ENCODE measurements around the gene TENT5C.

TENT5C gene

DNA sequence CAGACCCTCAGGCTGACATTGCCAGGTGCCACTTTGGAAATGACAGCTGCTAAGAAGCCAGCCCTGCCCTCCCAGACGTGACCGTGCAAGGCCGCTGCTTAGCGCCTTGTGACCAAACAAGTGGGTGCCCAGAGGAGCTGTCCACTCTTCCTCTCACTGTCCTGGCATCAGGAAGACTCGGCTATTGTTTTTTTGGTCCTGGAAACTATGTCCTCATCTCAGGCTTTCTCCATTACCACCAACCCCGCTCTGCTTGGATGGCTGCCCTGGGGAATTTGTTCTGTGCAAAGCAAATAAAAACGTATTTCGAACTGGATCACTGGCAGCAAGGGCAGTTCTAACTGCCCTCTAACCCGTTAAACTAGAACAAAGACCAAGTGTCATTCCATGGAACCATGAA, 13.7 kb upstream of the TENT5C start:
- peak; percentile 8 for DNase-seq (ENCODE audit: low read depth)

DNA sequence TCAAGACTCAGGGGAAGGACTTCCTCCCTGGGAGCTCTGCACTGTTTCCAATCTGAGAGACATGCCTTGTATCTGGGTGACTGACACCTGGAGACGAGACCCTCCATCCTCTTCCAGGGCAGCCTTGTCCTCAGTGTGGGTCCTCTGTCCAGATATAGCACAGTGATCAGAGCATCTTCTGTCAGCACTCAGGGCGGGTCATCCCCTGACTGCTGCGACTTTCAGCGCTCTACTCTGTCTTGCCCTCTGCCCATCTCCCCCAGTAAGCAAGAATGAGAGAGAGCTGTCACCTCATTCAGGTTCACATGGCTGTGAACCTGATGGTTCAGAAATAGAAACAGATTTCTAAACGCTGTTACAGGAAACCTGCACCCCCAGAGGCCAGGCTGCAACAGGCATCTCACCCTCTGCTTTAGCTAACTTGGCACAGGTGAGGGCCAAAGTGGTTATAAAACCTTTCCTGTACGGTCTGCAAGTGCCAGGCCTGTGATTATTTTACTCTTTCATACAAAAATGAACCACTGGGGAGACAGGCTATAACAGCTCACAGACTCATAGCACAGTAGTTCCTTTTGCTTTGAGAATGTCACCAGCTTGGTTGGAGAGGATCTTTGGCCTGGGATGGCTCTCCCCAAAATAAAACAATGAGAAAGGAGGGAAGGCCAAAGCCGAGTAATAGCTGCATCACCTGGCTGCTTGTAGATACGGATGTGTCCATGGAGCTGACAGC, 11.4 kb upstream of the TENT5C start:
- no peak for DNase-seq (ENCODE audit: low read depth)

DNA sequence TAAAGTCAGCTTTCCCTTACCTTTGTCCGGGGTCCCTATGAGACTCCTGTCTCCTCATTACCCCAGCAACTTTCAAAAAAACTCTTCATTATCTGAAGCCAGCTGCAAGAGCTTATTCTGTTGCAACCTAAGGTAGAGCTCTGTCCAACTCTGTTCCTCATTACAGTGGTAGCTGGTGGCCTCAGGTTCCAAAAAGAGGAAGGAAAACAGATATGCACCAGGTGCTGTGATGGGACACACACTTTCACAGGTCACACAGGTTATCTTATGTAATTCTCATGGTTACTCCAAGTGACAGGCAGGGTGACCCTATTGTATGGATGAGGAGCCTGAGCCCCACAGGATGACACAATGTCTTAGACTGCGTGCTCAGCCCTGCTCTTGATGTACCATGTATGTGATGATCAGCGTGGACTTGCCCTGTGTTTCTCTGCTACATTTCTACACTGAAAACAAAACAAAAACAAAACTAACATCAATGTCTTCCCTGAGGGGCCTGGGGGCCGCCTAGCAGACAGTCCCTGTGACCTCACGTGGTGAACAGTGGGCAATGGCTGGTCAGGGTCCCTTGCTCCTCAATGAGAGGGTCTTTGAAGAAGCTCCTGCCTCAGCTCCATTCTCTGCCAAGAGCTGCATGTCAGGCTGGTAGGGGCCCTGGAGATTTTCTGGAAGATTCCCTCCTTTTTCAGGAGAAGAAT, 9.7 kb upstream of the TENT5C start:
- DNase-seq (ENCODE audit: low read depth): no peak

DNA sequence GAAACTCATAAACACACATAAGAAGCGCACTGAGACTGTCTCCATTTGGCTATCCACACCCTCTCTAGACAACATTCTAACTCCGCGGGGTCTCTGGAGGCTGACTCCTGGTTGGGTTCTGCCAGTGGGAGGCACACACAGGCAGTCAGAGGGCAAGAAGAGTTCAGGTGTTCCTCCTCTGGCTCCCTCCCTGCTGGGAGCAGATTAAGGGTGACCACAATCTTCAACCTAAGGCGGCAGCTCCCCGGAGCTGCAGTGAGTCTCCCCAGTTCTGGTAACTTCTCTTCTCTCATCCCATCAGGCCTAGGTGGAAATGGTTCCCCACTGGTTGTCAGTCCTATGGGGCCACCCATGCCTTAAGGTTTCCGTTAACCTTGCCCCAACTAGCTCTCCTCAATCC, 7.4 kb upstream of the TENT5C start:
- no peak for DNase-seq (ENCODE audit: low read depth)

DNA sequence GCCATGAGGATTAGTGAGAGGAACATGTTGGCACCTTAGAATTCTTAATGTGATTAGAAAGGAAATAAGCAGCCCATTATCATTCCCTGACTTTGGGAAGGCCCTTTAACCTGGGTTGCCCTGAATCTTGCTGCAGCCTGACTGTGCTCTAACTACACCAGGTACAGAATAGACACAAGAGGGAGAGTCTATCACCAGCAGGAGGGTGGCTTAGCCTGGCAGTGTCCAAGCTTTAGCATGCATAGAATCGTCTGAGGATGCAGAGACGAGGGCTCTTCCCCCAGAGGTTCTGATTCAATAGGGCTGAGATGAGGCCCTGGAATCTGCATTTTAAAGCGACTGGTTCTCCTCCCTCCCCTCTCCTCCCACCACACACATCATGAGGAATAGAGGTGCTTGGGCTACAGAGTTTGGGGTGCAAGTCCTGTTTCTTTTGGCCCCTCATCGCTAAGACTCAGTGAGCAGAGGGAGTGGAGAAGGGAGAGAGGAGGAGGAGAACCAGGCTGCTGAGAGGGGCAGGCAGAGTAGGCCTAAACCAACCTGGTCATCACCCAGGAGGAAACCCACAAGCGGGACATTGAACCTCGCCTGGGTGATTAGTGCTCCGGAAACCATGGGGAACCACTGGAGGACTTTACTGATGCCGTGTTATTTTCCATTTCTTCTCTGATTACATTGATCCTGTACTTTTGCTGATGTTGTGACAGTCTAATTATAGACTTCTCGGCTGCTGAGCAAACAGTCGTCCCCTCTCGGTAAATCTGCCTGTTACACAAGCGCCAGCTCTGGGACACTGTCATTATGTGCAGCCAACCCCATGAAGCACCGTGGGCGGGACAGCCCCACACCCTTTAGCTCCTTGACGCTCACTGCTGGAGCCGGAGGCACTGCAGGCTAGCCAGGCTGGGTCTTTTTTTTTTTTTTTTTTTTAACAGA, 6.3 kb upstream of the TENT5C start:
- no peak for DNase-seq (ENCODE audit: low read depth)

DNA sequence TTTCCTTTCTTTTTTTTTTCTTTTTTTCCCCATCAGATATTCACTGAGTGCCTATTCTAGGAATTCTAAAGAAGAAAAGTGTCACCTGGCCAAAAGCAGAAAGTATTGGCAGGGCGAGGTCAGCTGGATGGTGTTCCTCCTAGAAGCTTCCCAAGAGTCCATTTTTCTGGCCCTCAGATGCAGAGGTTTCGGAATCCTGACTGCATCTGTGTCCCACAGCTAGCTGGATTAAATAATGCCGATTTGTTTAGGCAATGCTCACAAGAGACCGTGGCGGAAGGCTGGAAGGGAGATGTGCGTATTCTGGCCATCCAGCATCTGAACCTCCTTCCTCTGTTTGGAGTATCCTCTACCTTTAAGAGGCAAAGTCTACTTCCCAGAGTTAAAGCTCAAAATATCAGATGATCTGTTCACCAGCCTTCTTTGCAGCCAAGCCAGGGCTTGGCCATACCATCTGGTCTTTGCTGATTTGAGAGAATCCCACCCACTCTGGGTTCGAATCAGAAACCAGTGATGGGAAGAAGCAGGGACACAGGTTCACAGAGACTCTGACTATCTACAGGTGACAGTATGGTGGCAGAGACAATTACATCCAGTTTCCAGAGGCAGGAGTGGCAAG, 5.4 kb upstream of the TENT5C start:
- DNase-seq (ENCODE audit: low read depth): no peak

DNA sequence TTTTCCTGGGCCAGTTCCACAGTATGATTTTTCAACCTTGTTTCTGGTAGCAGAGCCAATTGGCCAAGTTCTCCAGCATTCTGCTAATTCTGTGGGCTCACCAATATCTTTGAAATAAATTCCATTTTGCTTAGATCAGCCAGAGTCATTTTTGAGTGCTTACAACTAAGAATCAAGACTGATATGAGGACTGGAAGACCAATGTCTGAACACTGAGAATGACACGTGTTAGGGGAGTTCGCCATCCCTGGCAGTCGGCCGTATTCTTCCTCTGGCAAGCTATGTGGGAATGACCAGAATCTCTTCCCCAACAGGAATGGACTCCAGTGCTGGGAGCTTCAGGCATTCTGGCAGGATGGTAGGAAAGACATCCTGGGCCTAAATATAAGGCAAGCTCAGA, 4.9 kb upstream of the TENT5C start:
- no peak for DNase-seq (ENCODE audit: low read depth)

DNA sequence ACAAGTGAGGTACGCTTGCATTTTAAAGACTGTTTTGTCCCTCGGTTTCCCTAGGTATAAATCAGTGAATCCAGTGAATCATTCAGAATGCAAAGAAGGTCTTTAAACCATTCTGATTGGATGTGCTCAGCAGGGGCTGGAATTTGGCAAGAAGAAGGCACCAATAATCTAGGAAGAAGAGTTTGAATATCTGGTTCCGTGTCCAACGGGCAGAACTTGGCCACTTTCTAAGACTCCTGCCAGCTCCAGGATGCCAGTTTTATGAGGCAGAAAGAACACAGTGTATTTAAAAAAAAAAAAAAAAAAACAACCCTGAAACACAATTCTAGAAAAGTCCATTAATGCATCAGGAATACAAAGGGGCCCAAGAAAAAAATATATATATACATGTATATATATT, 3.0 kb upstream of the TENT5C start:
- DNase-seq (ENCODE audit: low read depth): no peak

DNA sequence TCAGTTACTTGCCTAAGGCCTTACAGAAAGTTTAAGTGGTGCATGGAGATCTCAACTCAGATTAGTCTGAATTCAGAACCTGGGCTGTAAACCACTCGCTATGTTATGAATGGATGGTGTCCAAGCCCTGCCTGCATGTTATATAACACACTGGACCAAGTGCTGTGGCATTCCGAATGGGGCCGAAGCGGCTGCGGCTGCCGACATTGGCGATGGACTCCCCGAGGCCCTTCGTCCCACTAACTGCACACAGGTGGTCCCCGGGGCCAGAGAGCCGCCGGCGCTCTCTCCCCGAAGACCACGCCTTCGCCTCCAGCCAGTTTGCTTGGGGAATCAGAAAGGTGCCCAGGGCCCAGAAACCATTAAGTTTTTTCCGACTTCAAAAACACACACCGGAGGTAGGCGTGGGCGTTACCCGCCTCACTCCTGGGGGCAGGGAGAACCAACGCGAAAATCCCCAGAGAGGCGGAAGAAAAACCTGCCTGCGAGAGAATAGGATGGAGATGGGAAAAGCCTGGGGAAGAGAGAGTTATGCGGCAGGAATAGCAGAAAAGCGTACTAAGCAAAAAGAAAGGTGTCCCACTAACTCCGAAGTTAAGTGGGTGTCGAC, 579 bp upstream of the TENT5C start:
- no peak for DNase-seq (ENCODE audit: low read depth)

DNA sequence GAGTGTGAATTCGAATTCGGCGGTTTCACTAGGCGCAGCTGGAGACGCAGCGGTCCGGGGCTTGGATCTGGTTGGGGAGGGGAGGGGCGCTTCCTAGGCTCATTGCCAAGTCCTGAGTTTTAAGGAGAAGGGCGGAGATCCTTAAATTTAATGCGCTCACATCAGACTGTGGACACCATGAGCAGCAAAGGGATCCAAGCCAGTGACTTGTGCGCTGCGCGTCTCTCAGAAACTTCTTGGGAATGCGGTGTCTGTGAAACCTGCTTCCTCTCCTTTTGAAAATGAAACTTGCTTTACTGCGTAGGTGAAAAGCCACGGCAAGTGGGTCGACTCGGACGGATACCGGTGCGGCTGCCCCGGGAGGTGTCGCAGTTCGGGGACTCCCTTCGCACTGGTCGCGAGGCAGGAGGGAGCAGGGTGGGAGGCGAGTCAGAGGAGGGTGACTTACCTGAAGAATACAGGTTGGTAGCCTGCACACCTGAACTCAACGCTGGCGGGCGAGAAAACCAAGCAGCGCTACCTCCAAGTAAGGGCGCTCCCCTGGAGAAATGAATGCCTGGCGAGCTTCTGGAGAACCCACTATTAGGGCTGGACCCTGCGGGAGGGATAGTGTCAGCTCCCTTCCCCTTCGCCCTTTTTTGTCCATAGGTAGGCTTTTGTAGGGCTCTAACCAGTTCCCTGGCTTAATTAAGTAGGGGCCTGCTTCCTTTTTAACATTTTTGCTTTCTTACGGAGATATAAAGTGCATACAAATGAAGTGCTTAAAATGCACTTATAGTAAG, 992 bp downstream of the TENT5C start:
- DNase-seq (ENCODE audit: low read depth): no peak

DNA sequence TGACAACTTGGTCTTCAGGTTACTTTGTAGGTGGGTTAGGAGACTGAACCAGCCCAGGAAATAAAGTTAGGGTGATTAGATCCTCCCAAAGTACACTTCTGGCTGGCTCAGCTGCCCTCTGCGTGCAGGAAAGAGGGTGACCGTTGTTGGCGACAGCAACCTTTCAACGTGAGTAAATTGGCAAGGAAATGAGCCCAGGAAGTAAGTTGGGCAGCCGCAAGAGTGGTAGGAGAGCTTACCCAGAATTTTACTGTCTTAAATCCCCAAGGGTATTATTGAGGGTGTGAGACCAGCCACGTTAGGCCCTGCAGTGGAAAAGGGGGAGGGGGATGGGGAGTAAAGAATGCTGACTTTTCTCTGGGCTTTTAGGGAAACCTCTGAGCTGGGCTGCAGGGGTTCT, 1.6 kb downstream of the TENT5C start:
- no peak for DNase-seq (ENCODE audit: low read depth)

DNA sequence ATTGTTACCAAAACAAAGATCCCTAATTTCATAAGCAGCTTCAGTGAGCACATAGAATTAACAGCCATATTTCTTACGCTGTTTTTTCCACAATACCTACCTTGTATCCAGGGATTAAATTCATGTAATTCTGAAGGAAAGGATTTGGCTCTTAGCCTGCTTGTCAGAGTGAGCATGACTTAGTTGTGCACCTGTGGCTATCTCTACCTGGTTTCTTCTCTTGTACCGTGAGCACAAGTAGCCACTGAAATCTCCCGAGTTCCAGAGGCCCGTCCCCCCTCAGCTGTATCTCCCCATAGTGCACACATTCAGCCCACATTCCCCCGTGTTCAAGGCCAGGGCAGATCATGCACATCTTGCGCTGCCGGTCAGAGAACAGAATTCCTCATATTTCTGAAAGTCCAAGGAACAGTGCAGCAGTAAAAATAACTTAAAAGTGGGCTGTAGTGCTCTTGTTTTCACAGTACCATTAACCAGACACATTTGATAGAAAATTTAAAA, 2.3 kb downstream of the TENT5C start:
- no peak for DNase-seq (ENCODE audit: low read depth)

DNA sequence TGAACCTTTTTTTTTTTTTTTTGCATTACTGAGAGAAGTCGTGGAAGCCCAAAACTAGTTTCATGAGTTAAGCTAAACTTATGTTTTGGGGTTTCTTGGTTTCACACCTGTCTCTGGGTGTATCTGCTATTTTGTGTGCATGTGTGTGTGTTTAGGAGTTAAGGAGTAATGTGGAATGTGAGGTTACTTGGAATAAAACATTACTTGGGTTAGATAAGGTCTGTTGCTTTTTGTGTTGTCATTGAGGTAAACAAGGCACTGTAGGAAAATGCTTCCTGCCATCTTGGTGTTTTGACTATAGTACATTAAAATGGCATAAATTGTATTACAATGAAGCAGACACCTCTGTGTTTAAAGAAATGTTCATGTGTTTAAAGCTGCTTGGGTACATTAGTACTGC, 2.9 kb downstream of the TENT5C start:
- no peak for DNase-seq (ENCODE audit: low read depth)

DNA sequence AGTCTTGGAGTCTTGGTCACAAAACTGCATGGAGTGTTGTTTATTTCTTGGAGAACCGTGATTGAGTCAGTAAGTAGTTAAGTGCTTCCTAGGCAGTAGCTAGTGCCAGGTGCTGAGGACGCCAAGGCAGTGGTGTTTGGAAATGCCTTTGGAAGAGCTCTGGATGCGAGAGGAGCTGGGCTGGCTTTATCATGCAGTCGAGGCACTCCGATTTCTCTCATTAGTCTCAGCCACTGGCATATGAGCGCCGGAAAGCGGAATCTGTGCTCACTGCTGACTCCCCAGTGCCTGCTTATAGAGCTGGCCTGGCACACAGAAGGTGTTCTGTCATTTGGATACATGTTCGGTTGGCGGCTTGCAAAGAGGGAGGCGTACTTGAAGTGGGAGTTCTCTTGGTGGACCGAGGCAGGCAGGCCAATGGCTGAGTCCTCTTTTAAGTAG, 3.6 kb downstream of the TENT5C start:
- DNase-seq (ENCODE audit: low read depth): no peak

DNA sequence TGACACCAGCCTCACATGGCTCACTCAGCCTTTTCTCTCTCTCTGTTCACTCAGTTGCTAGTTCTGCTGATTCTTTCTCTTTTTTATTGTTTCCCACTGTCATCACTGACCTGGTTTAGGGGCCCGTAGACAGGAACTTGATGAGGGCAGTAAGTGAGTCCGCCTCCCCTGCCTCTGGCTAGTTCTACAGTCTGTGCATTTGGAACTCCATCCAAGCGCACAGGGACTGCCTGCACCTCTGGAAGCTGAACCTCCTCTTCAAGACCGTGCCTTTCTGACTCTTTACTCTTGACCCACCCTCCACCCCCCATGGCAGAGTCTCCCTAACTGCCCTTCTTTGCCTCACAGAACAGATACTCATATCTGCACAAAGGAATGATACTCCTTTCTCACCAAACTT, 4.2 kb downstream of the TENT5C start:
- no peak for DNase-seq (ENCODE audit: low read depth)

DNA sequence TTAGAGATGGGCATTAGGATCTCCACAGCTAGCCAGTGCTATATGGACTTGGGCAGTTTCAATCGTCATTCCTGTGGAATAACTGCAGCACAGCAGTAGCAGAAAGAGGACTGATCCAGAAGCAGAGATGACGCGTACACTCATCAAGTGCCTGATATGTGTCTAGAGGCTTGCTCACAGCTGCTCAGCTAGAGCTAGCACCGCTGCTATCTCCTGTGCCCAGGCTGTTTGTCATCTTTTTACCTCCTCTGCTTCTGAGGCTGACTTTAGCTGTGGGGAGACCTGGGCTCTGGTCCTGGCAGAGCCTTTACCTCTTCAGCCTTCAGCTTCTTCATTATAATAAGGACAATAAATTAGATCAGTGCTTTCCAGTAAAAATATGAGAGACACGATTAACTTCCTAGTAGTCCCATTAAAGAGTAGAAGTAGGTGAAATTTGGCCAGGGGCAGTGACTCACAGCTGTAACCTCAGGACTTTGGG, 5.3 kb downstream of the TENT5C start:
- DNase-seq (ENCODE audit: low read depth): no peak

DNA sequence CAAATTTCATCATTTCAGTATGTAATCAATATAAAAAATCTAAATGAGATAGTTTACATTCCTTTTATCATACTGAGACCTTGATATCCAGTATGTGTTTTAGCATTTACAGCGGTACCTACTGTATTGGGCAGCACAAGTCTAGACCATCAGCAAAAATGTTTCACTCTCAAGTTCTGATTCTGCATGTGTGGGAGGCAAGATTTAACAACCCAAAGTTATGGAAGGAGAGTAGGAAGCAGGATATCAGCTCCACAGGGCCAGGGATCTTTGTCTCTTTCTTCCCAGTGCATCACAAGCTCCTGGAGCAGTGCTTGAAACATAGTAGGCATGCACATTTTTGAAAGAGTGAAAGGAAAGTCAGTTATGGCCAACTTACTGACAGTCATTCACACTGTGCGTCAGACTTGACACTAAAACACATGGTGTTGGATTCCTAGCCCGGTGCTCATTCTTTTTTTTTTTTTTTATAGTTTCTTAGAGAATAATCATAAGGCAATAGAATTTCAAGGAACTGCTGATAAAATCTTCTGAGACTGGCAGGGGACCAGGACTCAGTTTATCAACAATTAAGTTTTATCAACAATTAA, 6.1 kb downstream of the TENT5C start:
- DNase-seq (ENCODE audit: low read depth): no peak

DNA sequence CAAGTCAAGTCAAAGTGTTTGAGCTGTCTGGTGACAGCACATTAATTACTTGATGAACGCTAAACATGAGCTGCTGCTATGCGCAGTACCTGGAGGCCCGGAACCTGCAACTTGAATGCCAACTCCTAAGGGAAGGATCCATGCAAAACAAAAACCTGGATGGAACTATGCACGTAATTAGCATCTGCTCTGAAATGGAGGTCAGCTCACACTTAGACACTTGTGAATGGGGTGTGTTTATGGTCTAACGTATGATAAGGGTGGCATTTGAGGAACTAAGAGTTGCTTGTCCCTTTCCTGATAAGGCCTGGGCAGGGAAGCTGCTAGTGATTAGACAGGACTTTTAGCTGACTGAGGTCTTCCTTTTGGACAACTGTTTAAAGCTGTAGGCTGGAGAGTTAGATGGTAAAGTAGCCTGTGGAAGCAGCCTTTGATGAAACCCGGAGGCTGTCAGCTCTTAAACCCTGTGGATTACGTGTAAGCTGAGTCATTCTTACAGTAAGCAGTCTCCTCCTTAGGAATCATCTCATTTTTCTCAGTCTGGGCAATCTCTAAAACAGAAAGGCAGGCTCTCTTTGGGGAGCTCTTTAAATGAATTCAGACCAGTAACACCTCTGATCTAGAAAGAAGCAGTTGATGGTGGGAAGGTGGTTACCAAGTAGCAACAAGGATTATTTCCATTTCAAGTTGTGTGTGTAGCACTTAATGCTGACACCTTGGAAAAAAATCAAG, 6.8 kb downstream of the TENT5C start:
- DNase-seq (ENCODE audit: low read depth): peak; percentile 56

DNA sequence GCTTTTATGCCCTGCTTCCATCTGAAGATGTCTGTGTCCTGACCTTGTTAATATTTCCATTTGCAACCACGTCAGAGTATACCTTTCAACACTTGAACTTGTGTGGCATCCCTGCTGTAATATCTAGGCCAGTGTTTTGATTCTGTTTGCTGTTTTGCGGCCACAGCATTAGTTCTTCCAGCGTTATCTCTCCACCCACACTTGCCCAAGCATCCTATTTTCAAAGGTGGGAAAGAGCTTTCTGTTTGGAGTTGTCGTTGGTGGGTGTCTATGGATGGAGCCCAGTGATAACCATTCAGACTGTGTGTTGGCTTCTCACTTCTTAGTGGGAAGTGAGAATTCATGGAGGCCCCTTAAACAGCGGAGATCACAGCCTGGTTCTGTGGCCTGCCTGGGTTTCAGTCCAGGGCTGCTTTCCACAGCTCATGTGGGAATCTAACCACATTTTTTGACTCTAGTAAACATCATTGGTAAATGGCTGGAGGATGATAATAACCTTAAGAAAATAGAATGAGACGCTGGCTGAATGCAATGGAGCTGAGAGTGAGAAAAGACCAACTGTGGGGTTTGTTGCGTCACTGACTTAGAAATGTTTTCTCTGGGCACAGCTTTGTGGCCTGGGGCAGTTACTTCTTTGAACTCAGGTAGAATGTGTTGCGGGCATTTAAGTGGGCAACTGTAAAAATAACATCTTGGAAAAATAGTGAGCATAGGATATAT, 7.6 kb downstream of the TENT5C start:
- no peak for DNase-seq (ENCODE audit: low read depth)

All from fibroblast of gingiva (primary cell).